ENCODE measurements around the gene EMILIN3.

GRCh38 chr20:41363601-41364000 lies 3.0 kb downstream of the EMILIN3 start:
- TF ChIP-seq CTCF (IDR thresholded peaks at IDR 0.05; ENCODE audit: insufficient read depth, low read length, poor library complexity, severe bottlenecking) (no peak), EZH2phosphoT487 (conservative IDR thresholded peaks at IDR 0.05; ENCODE audit: low read length) (no peak)

Measured in SU-DHL-6 (cell line).